DND-41 (cell line): Measurements from ENCODE around the gene FAM227B.

Experiments used
- ATAC-seq: fragments of 200-7000 bp; cut with Tn5 transposase; 3 replicates; pipeline ENCODE4 v1.9.1; 2021; ENCODE audit warnings: low read depth; ENCODE audit not compliant: insufficient read depth
- DNase-seq: peaks from one replicate; pipeline ENCODE4 v3.0.0-alpha.2; 2020
- H2AFZ ChIP-seq: 2 replicates; pipeline ENCODE4 v1.6.0; 2012; ENCODE audit warnings: low read depth, low read length
- H3K27ac ChIP-seq: 2 replicates; pipeline ENCODE4 v1.5.1; 2012; ENCODE audit warnings: low read length, inconsistent platforms
- H3K27me3 ChIP-seq: fragments of 200-600 bp; sonication (generic); 2 replicates; pipeline ENCODE4 v1.6.0; 2012; ENCODE audit warnings: low read length, mild to moderate bottlenecking, inconsistent platforms; ENCODE audit not compliant: insufficient read depth, poor library complexity
- H3K36me3 ChIP-seq: 2 replicates; pipeline ENCODE4 v1.5.1; 2012; ENCODE audit warnings: low read length, inconsistent platforms; ENCODE audit not compliant: insufficient read depth
- H3K4me1 ChIP-seq: 2 replicates; pipeline ENCODE4 v1.5.1; 2012; ENCODE audit warnings: mild to moderate bottlenecking, low read length; ENCODE audit not compliant: insufficient read depth
- H3K4me2 ChIP-seq: 2 replicates; pipeline ENCODE4 v1.6.0; 2012; ENCODE audit warnings: mild to moderate bottlenecking, moderate library complexity, low read length, inconsistent platforms; ENCODE audit not compliant: insufficient read depth
- H3K4me3 ChIP-seq, 2 experiments: fragments of 200-600 bp in 1 of 2; shearing (Covaris generic) in 1 of 2; 2 replicates each; pipeline ENCODE4 v1.5.1; 2012 to 2016; ENCODE audit warnings: inconsistent platforms in 2 of 2, low read length in 2 of 2, mild to moderate bottlenecking in 2 of 2, low read depth in 1 of 2, moderate library complexity in 1 of 2
- H3K79me2 ChIP-seq: 2 replicates; pipeline ENCODE4 v1.6.0; 2012; ENCODE audit warnings: low read length, inconsistent platforms; ENCODE audit not compliant: insufficient read depth
- H3K9ac ChIP-seq: 2 replicates; pipeline ENCODE4 v1.6.0; 2012; ENCODE audit warnings: low read depth, mild to moderate bottlenecking, inconsistent platforms, low read length, moderate library complexity
- H3K9me3 ChIP-seq: 2 replicates; pipeline ENCODE4 v1.5.1; 2012; ENCODE audit warnings: low read length, moderate library complexity, mild to moderate bottlenecking, inconsistent platforms; ENCODE audit not compliant: insufficient read depth, severe bottlenecking
- H4K20me1 ChIP-seq: 2 replicates; pipeline ENCODE4 v1.6.0; 2012; ENCODE audit warnings: low read length; ENCODE audit not compliant: insufficient read depth
- CTCF ChIP-seq: IDR thresholded peaks from 2 replicates; pipeline ENCODE4 v1.5.1; 2012; ENCODE audit warnings: borderline replicate concordance, low read length, moderate library complexity, mild to moderate bottlenecking; ENCODE audit not compliant: poor library complexity, severe bottlenecking; ENCODE audit errors: extremely low read depth
- EZH2 ChIP-seq: IDR thresholded peaks from 3 replicates; pipeline ENCODE4 v1.6.1; 2012; ENCODE audit warnings: borderline replicate concordance, low read depth, mild to moderate bottlenecking, moderate library complexity, low read length, inconsistent platforms; ENCODE audit not compliant: severe bottlenecking

Gene FAM227B

GRCh38 chr15:49441356-49441755 lies 179.3 kb downstream of the FAM227B start:
- Histone ChIP-seq H4K20me1 (no peaks in the 10 kb centered on the region), H3K27me3 (no peaks in the 10 kb centered on the region), H3K27ac (no peak overlapping the region), H2AFZ (no peak overlapping the region), H3K9me3 (no peaks in the 10 kb centered on the region), H3K4me3 (no peak overlapping the region), H3K9ac (no peak overlapping the region), H3K4me1 (no peaks in the 10 kb centered on the region), H3K4me2 (no peak overlapping the region), H3K79me2 (no peaks in the 10 kb centered on the region), H3K36me3 (no peaks in the 10 kb centered on the region)
- DNase-seq (no peak), ATAC-seq (no peak)
- TF ChIP-seq EZH2: no peak
- no peak for TF ChIP-seq CTCF

GRCh38 chr15:49439678-49440395 lies 180.8 kb downstream of the FAM227B start:
- Histone ChIP-seq H3K4me3 (no peak overlapping the region), H3K36me3 (no peaks in the 10 kb centered on the region), H3K27ac (no peak overlapping the region), H3K79me2 (no peaks in the 10 kb centered on the region), H3K4me1 (no peaks in the 10 kb centered on the region), H2AFZ (no peak overlapping the region), H3K4me2 (no peak overlapping the region), H3K9me3 (no peaks in the 10 kb centered on the region), H4K20me1 (no peaks in the 10 kb centered on the region), H3K9ac (no peak overlapping the region), H3K27me3 (no peaks in the 10 kb centered on the region)
- no peak for TF ChIP-seq EZH2
- no peak for TF ChIP-seq CTCF
- DNase-seq: no peak
- no peak for ATAC-seq

- no peak overlapping the region for H3K4me2 ChIP-seq
- no peaks in the 10 kb centered on the region for H3K79me2 ChIP-seq
- no peaks in the 10 kb centered on the region for H3K9me3 ChIP-seq
- no peaks in the 10 kb centered on the region for H3K36me3 ChIP-seq
- ATAC-seq (no peak), DNase-seq (no peak)
- TF ChIP-seq EZH2: no peak
- TF ChIP-seq CTCF: no peak
- no peak overlapping the region for H2AFZ ChIP-seq
- no peak overlapping the region for H3K9ac ChIP-seq
- no peaks in the 10 kb centered on the region for H3K27me3 ChIP-seq
- H4K20me1 ChIP-seq: no peaks in the 10 kb centered on the region
- H3K27ac ChIP-seq: no peak overlapping the region
- no peak overlapping the region for H3K4me3 ChIP-seq
- H3K4me1 ChIP-seq: no peaks in the 10 kb centered on the region
Observed at GRCh38 chr15:49438962-49439631, 181.5 kb downstream of the FAM227B start.

- H3K27ac ChIP-seq: no peak overlapping the region
- no peak overlapping the region for H2AFZ ChIP-seq
- no peak overlapping the region for H3K9ac ChIP-seq
Observed at GRCh38 chr15:49436751-49437150, 183.9 kb downstream of the FAM227B start.

More at GRCh38 chr15:49436751-49437150, 183.9 kb downstream of the FAM227B start:
- H3K36me3 ChIP-seq: no peaks in the 10 kb centered on the region
- no peaks in the 10 kb centered on the region for H4K20me1 ChIP-seq
- no peaks in the 10 kb centered on the region for H3K27me3 ChIP-seq
- H3K4me3 ChIP-seq: no peak overlapping the region
- no peaks in the 10 kb centered on the region for H3K9me3 ChIP-seq
- no peak for ATAC-seq
- TF ChIP-seq EZH2: no peak
- TF ChIP-seq CTCF: no peak
- DNase-seq: no peak
- no peak overlapping the region for H3K4me2 ChIP-seq
- H3K4me1 ChIP-seq: no peaks in the 10 kb centered on the region
- no peaks in the 10 kb centered on the region for H3K79me2 ChIP-seq
